Head of caudate nucleus (tissue), 42 donors: ENCODE measurements around the gene ZNF580.

Source experiments
- DNase-seq, 42 donors: peaks; one replicate each; pipeline versions ENCODE4 v3.0.0 to v3.0.0-alpha.2; 2020 to 2021; ENCODE audit warnings: mixed read lengths in 7 of 42
- intact Hi-C: fragments of 100-400 bp; cut with DNase I; formaldehyde crosslinking; loops from one replicate; pipeline ENCODE4 v1.15.0; 2022

Gene ZNF580

GRCh38 chr19:55620410-55621204, 20.2 kb upstream of the ZNF580 start:
- intact Hi-C loops = no loop called here
- DNase-seq = peak in 1 of 42 donors; percentile 44

- no peak for DNase-seq
- intact Hi-C loops = no loop called here
Observed at GRCh38 chr19:55621205-55621672, 19.6 kb upstream of the ZNF580 start.

- intact Hi-C loops = no loop called here
- DNase-seq = no peak
Observed at GRCh38 chr19:55621673-55622231, 19.1 kb upstream of the ZNF580 start.

- intact Hi-C loops = no loop called here
- DNase-seq = no peak
Observed at GRCh38 chr19:55622242-55622969, 18.4 kb upstream of the ZNF580 start.

GRCh38 chr19:55623130-55623529, 17.7 kb upstream of the ZNF580 start:
- no peak for DNase-seq
- intact Hi-C loops = no loop called here

GRCh38 chr19:55623561-55623960, 17.2 kb upstream of the ZNF580 start:
- intact Hi-C loops = no loop called here
- no peak for DNase-seq

GRCh38 chr19:55624109-55625003, 16.4 kb upstream of the ZNF580 start, which contains the start of gene ZNF784:
ZNF784 (minus strand) TSS chr19:55624566; CDS start chr19:55624561, 5 bp downstream.
- intact Hi-C loops = no loop called here
- peak; percentile 77 to 96 (median 92) for DNase-seq

GRCh38 chr19:55625004-55625326, 15.8 kb upstream of the ZNF580 start:
- intact Hi-C loops = no loop called here
- DNase-seq = no peak

GRCh38 chr19:55626350-55626749, 14.5 kb upstream of the ZNF580 start:
- DNase-seq = no peak
- intact Hi-C loops = no loop called here

GRCh38 chr19:55632463-55632834, 8.4 kb upstream of the ZNF580 start:
- DNase-seq = peak in 41 of 42 donors; percentile 49 to 98 (median 86)
- intact Hi-C loops = no loop called here

- no peak for DNase-seq
- intact Hi-C loops = no loop called here
Observed at GRCh38 chr19:55633861-55634260, 6.9 kb upstream of the ZNF580 start.

- intact Hi-C loops = no loop called here
- no peak for DNase-seq
Observed at GRCh38 chr19:55635334-55635717, 5.5 kb upstream of the ZNF580 start.

GRCh38 chr19:55635856-55636440, 4.9 kb upstream of the ZNF580 start:
- intact Hi-C loops = no loop called here
- DNase-seq = no peak

- intact Hi-C loops = no loop called here
- no peak for DNase-seq
Observed at GRCh38 chr19:55636723-55637122, 4.1 kb upstream of the ZNF580 start.

GRCh38 chr19:55637534-55637933, 3.3 kb upstream of the ZNF580 start:
- DNase-seq = no peak
- intact Hi-C loops = no loop called here

GRCh38 chr19:55638864-55639359, 1.9 kb upstream of the ZNF580 start:
- intact Hi-C loops = no loop called here
- peak in 8 of 42 donors; percentile 29 to 64 (median 38) for DNase-seq

GRCh38 chr19:55640043-55640576, 692 bp upstream of the ZNF580 start:
- peak in 37 of 42 donors; percentile 42 to 79 (median 62) for DNase-seq
- intact Hi-C loops = no loop called here

- intact Hi-C loops = no loop called here
- DNase-seq = peak in 3 of 42 donors; percentile 22 to 51 (median 30)
Observed at GRCh38 chr19:55641426-55642152, 787 bp downstream of the ZNF580 start.
